ENCODE measurements around the gene OR1B1.
"Not testable (repeated sequence)": the region's sequence is repeated elsewhere in the genome, so short reads cannot be mapped to it uniquely, and the experiment has no call there.

Gene OR1B1

GRCh38 chr9:122657527-122657926 lies at the start of gene OR1B1:
TSS of gene OR1B1 (minus strand) at chr9:122657627.
- no peak for DNase-seq (ENCODE audit: low spot score)

GRCh38 chr9:122695696-122696095 lies 38.3 kb upstream of the OR1B1 start:
- DNase-seq (ENCODE audit: low spot score) = no peak

DNA sequence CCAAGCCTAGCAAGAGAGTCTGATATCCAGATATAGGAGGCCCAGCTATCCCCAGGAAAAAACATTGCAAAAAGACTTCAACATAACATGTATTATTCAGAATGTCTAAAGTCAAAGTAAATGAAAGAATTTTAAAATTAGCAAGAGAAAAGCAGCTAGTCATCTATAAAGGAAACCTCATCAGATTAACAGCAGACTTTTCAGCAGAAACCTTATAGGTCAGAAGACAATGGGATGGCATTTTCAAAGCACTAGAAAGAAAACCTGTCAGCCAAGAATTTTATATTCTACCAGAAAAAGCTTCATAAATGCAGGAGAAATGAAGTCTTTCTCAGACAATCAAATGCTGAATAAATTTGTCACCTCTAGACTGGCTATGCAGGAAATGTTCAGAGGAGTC lies 27.4 kb upstream of the OR1B1 start:
- DNase-seq (ENCODE audit: low spot score) = no peak

DNA sequence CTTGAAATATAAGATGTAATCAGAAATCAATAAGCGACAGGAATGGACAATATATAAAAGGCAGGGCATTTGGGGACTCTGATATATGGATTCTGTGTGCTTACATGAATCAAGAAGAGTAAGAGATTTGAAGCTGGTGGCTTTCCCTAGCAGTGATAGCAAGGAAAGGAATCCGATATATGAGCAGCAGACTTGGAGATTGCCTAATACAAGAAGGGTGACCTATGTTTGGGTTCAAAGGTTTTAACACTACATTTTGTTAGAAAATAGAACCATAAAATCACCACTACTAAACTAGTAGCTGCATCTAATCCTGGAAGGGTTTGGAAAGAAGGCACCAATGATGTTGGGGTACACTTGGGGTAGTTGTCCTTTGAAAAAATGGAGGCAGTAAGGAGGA lies 15.1 kb upstream of the OR1B1 start:
- DNase-seq (ENCODE audit: low spot score) = no peak

DNA sequence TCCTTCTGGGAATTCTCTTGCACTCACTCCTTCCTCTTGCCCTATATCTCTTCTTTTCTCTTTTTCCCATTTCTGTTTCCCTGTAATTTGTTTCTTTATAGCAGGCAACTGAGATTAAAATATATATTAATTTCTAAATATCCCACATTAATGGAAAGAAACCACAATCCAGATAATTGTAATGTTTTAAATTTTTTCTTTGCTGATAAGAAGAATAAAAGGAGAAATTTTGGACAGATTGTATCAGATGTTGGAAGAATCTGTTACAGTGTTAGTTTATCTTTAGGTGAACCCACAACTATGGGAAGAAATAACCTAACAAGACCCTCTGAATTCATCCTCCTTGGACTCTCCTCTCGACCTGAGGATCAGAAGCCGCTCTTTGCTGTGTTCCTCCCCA lies 4.0 kb upstream of the OR1B1 start, which contains the start of gene OR1L1:
TSS of gene OR1L1 (plus strand) at position 301 of the 400 bp plus-strand sequence. CDS start at position 301, 0 bp downstream.
- no peak for DNase-seq (ENCODE audit: low spot score)

GRCh38 chr9:122656378-122656777 lies 1.0 kb downstream of the OR1B1 start:
- DNase-seq (ENCODE audit: low spot score) = no peak

GRCh38 chr9:122642226-122642625 lies 15.2 kb downstream of the OR1B1 start:
- no peak for DNase-seq (ENCODE audit: low spot score)

GRCh38 chr9:122619996-122620395 lies 37.4 kb downstream of the OR1B1 start:
- DNase-seq (ENCODE audit: low spot score) = no peak

DNA sequence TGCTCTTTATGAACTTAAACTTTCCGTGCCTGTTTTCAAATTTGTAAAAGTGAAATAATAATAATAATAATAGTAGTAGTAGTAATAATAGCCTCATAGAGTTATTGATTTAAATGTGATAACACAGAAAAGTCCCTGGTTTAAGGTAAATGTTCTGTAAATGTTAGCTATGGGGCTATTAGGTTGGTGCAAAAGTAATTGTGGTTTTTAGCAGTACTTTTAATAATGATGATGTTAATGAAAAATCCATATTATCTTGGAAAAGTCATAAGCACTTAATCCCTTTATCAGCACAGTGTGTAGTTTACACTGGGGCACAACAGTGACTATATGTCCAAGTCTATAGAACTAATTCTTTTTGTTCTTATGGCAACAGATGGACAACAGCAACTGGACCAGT lies 43.1 kb downstream of the OR1B1 start, which contains the start of gene OR1Q1:
TSS of gene OR1Q1 (plus strand) at position 377 of the 400 bp plus-strand sequence. CDS start at position 377, 0 bp downstream.
- DNase-seq (ENCODE audit: low spot score) = no peak

DNA sequence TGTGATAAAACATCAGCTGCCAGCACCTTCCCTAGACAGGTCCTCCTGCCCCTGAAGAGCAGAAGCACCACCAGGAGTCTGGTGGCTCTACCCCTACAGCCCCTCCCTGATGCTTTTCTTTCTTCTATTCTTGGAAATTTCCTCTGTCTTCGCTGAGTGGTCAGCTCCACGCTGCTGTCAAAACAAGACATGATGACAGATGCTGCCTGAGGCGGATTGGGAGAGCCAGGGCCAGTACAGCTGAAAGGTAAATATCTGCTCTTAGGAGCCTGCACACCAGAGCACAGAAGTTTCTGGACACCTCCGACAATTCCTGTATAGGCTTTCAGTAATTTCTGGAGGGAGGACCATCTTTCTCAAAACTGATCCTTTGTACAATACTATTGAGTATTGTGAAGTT lies 47.6 kb downstream of the OR1B1 start:
- no peak for DNase-seq (ENCODE audit: low spot score)

DNA sequence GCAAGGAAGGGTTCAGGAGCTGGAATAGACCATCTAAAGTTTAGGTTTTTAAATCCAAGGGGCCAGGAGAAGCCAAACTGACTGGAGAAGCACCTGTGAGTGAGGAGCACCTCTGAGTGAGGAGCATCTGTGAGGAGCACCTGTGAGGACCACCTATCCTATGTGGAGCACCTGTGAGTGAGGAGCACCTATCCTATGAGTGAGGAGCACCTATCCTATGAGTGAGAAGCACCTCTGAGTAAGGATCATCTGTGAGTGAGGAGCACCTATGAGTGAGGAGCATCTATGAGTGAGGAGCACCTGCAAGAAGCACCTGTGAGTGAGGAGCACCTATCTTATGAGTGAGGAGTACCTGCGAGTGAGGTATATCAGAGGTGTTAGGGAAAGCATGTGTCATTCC lies 50.8 kb downstream of the OR1B1 start:
- no peak for DNase-seq (ENCODE audit: low spot score)

GRCh38 chr9:122605691-122606090 lies 51.7 kb downstream of the OR1B1 start:
- DNase-seq (ENCODE audit: low spot score) = no peak

DNA sequence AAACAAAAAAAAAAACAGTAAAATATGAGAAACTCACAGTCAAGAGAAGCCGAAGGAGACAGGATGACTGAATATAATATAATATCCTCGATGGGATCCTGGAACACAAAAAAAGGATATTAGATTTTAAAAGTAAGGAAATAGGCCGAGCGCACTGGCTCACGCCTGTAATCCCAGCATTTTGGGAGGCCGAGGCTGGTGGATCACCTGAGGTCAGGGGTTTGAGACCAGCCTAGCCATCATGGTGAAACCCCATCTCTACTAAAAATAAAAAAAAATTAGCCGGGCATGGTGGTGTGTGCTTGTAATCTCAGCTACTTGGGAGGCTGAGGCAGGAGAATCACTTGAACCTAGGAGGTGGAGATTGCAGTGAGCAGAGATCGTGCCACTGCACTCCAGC lies 74.1 kb downstream of the OR1B1 start, which contains the start of gene OR1L8:
TSS of gene OR1L8 (minus strand) at position 101 of the 400 bp plus-strand sequence. CDS start 14,907 bp downstream, outside the sequence.
- DNase-seq (ENCODE audit: low spot score) = not testable (repeated sequence)

DNA sequence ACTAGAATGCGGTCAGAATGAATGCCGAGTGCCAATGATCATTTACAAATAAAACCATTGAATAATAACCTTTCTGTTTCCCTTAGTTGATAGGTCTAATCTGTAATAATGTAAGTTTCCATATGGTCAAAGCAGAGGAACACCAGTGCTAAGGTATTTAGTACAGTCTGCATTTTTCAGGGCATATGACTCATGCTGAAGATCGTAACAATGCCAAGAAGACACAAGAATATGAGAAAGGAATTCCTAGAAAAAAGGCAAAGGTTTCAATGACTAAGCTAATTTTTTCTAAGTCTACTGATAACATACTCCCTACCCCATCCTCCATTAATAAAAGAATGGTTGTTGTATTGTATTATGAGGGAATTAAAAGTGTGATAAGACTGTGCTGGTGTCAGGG lies 77.1 kb downstream of the OR1B1 start:
- no peak for DNase-seq (ENCODE audit: low spot score)

GRCh38 chr9:122579874-122580273 lies 77.6 kb downstream of the OR1B1 start:
- DNase-seq (ENCODE audit: low spot score) = no peak

All from left forelimb (tissue), 1 donor.